Aorta (tissue), 5 donors: ENCODE measurements around the gene SETD4. TPM values are rescaled to one million over a fixed set of nuclear protein-coding genes. Genes with fewer than 3 reads are reported as not detected.

Experiments
- ATAC-seq: fragments of 200-7000 bp; cut with Tn5 transposase; one replicate; pipeline ENCODE4 v1.9.1; 2022; ENCODE audit warnings: moderate library complexity; ENCODE audit not compliant: low FRiP score
- DNase-seq, 2 donors: peaks; one replicate each; pipeline ENCODE4 v3.0.0-alpha.2; 2020
- H3K27ac ChIP-seq, 2 donors: one replicate each; pipeline ENCODE4 v1.5.1; 2013; ENCODE audit warnings: low read length in 2 of 2, mild to moderate bottlenecking in 2 of 2, moderate library complexity in 2 of 2, control low read depth in 1 of 2, inconsistent platforms in 1 of 2, low read depth in 1 of 2
- H3K27me3 ChIP-seq, 2 donors: one replicate each; pipeline ENCODE4 v1.6.1; 2013; ENCODE audit warnings: control low read depth in 1 of 2, low read length in 1 of 2, mild to moderate bottlenecking in 1 of 2, moderate library complexity in 1 of 2; ENCODE audit not compliant: insufficient read depth in 2 of 2, control insufficient read depth in 1 of 2
- H3K36me3 ChIP-seq, 2 donors: one replicate each; pipeline ENCODE4 v1.6.1; 2013; ENCODE audit warnings: control low read depth in 1 of 2, low read length in 1 of 2, mild to moderate bottlenecking in 1 of 2; ENCODE audit not compliant: insufficient read depth in 2 of 2, control insufficient read depth in 1 of 2
- H3K4me1 ChIP-seq, 2 donors: one replicate each; pipeline ENCODE4 v1.6.1; 2013; ENCODE audit warnings: low read length in 2 of 2, control low read depth in 1 of 2, mild to moderate bottlenecking in 1 of 2, moderate library complexity in 1 of 2; ENCODE audit not compliant: insufficient read depth in 2 of 2, control insufficient read depth in 1 of 2
- H3K4me3 ChIP-seq, 2 donors: one replicate each; pipeline ENCODE4 v1.5.1; 2013; ENCODE audit warnings: low read length in 2 of 2, control low read depth in 1 of 2, mild to moderate bottlenecking in 1 of 2
- H3K9me3 ChIP-seq: one replicate; pipeline ENCODE4 v1.6.1; 2013; ENCODE audit warnings: mild to moderate bottlenecking, low read length; ENCODE audit not compliant: control insufficient read depth
- WGBS, 2 donors: extraction: QIAGEN DNeasy Blood & Tissue Kit; methylation state at CpG; one replicate each; pipeline ENCODE4 v1.1.7; 2013; 5-methylcytosine and 5-hydroxymethylcytosine counted together
- intact Hi-C, 2 donors: fragments of 100-400 bp; cut with DNase I; formaldehyde crosslinking; loops; one replicate each; pipeline versions ENCODE4 v1.14.2 to v1.15.0; 2022
- polyA plus RNA-seq, 2 donors: library from polyadenylated mRNA; stranded (reverse); fragments of 200-250 nt; gene quantifications; one replicate each; pipeline ENCODE4 v1.2.3, GENCODE V29; 2013
- total RNA-seq, 2 donors: library from RNA; stranded (reverse); fragmentation: NEBNext Ultra II Directional; extraction: Animal tissue kit (Norgen Biotek cat#: 25700); gene quantifications; one replicate each; pipeline ENCODE4 v1.2.1, GENCODE V29; 2021
- donor health status: healthy with polysubstance abuse.
- donor health status: Bipolar disorder and iron deficiency.
- donor health status: DM: no; HTN: no; CAD: no.
- donor health status: DM: no; HTN: no; CAD: no.
- donor health status: DM: yes; HTN: yes; CAD: no.

The SETD4 gene
- total and polyA plus RNA-seq, 4 donors, result 14.8 to 22.5 (median 18.5) TPM

DNA sequence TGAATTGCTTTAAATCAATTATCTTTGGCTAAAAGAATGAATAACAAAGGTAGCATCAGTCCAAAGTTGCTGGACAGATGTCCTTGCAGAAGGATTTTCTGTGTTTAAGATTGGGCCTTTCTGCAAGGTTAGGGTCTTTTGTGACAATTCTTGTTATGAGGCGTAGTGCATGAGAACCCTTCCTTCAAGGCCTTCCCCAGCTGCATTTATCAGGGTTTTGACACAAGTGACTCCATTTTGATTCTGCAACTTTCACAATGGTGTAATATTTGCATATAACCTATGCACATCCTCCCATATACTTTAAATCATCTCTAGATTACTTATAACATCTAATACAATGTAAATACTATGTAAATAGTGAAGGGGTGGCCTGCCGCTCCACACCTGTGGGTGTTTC, 1.1 kb upstream of the SETD4 start:
- no peak for ATAC-seq
- Histone ChIP-seq H3K4me1 (no peaks in the 10 kb centered on the region), H3K27me3 (no peaks in the 10 kb centered on the region), H3K27ac (no peak overlapping the region), H3K9me3 (no peaks in the 10 kb centered on the region), H3K36me3 (no peaks in the 10 kb centered on the region), H3K4me3 (no peak overlapping the region)
- no peak for DNase-seq
- intact Hi-C loops, result loop anchor here in 1 of 2 donors (5.0 kb wide), 1 partner anchor 51 kb away; no protein-coding TSS in a partner anchor
- 97 to 98% methylated on average over 2 of the region's 2 CpGs for WGBS, 2 donors

GRCh38 chr21:36059823-36060158, 535 bp downstream of the SETD4 start:
- WGBS, 2 donors, result 0 to 1% methylated on average over 34 of the region's 34 CpGs
- Histone ChIP-seq H3K27ac (peak overlapping the region in 1 of 2 donors; percentile 22), H3K36me3 (peaks cover 0 to 5% of the 10 kb centered on the region in 2 donors), H3K27me3 (no peaks in the 10 kb centered on the region), H3K4me3 (peak overlapping the region; percentile 38 to 72), H3K9me3 (no peaks in the 10 kb centered on the region), H3K4me1 (no peaks in the 10 kb centered on the region)
- intact Hi-C loops, result loop anchor here in 1 of 2 donors (5.0 kb wide), 1 partner anchor 53 kb away; no protein-coding TSS in a partner anchor
- DNase-seq (peak; percentile 66 to 83), ATAC-seq (peak; percentile 75)

GRCh38 chr21:36055551-36055950, 4.8 kb downstream of the SETD4 start:
- no peaks in the 10 kb centered on the region for H3K27me3 ChIP-seq
- no peaks in the 10 kb centered on the region for H3K9me3 ChIP-seq
- no peak overlapping the region for H3K4me3 ChIP-seq
- no peak overlapping the region for H3K27ac ChIP-seq
- ATAC-seq (no peak), DNase-seq (no peak)
- 86 to 94% methylated on average over 3 of the region's 3 CpGs for whole genome bisulfite sequencing, 2 donors
- intact Hi-C loops, result no loop called here
- peaks cover 0 to 11% of the 10 kb centered on the region in 2 donors for H3K36me3 ChIP-seq
- no peaks in the 10 kb centered on the region for H3K4me1 ChIP-seq

DNA sequence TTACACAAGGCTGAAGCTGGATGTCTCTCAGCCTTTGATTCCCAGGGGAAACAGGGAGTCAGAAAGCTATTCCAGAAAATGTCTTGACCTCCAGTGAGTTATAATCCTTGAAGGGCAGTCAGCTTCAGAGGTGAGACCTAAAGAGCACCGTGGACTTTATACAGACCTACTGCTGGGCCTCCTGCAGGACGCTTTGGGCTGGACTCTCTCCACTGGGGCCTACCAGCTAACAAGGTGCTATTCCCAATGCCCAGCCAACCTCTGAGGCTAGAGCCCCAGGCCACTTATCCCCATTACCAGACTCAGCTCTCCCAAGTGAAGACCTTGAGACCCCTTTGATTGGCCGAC, 6.6 kb downstream of the SETD4 start:
- Histone ChIP-seq H3K4me3 (no peak overlapping the region), H3K4me1 (no peaks in the 10 kb centered on the region), H3K36me3 (peaks cover 3 to 12% of the 10 kb centered on the region in 2 donors), H3K27ac (no peak overlapping the region), H3K9me3 (no peaks in the 10 kb centered on the region), H3K27me3 (no peaks in the 10 kb centered on the region)
- 90 to 98% methylated on average over 3 of the region's 3 CpGs for WGBS, 2 donors
- ATAC-seq (no peak), DNase-seq (no peak)
- intact Hi-C loops, result no loop called here

- peaks cover 3 to 14% of the 10 kb centered on the region in 2 donors for H3K36me3 ChIP-seq
- H3K27ac ChIP-seq, result no peak overlapping the region
- no peak overlapping the region for H3K4me3 ChIP-seq
- H3K27me3 ChIP-seq, result no peaks in the 10 kb centered on the region
- no peak for DNase-seq
- WGBS, 2 donors, result 86 to 89% methylated on average over 10 of the region's 10 CpGs
- intact Hi-C loops, result no loop called here
- H3K4me1 ChIP-seq, result no peaks in the 10 kb centered on the region
- ATAC-seq, result no peak
- H3K9me3 ChIP-seq, result no peaks in the 10 kb centered on the region
Observed at GRCh38 chr21:36052860-36053714, 7.2 kb downstream of the SETD4 start.

GRCh38 chr21:36048357-36048756, 12.0 kb downstream of the SETD4 start:
- DNase-seq, result no peak
- Histone ChIP-seq H3K4me1 (no peaks in the 10 kb centered on the region), H3K9me3 (no peaks in the 10 kb centered on the region), H3K4me3 (no peak overlapping the region), H3K36me3 (peaks cover 6 to 11% of the 10 kb centered on the region in 2 donors), H3K27me3 (no peaks in the 10 kb centered on the region), H3K27ac (no peak overlapping the region)
- intact Hi-C loops, result no loop called here
- 94 to 97% methylated on average over 7 of the region's 7 CpGs for WGBS, 2 donors
- no peak for ATAC-seq

DNA sequence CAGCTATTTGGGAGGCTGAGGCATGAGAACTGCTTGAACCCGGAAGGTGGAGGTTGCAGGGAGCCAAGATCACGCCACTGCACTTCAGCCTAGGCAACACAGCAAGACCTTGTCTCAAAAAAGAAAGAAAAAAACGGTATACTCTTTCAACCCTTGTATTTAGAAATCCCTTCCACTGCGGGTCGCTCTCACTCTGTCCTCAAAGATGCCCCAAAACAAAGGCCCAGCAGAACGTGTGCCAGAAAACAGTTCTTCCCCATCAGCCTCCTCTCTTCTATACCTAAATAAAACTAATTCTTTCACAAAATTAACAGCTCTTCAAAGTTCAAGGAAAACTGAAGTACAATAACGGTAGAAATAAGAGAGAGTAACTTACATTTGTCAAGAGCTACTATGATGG, 13.2 kb downstream of the SETD4 start:
- ATAC-seq, result no peak
- H3K27me3 ChIP-seq, result no peaks in the 10 kb centered on the region
- intact Hi-C loops, result no loop called here
- no peak overlapping the region for H3K27ac ChIP-seq
- H3K36me3 ChIP-seq, result peaks cover 6 to 9% of the 10 kb centered on the region in 2 donors
- WGBS, 2 donors, result 88 to 89% methylated on average over 7 of the region's 7 CpGs
- H3K9me3 ChIP-seq, result no peaks in the 10 kb centered on the region
- H3K4me3 ChIP-seq, result no peak overlapping the region
- DNase-seq, result no peak
- no peaks in the 10 kb centered on the region for H3K4me1 ChIP-seq

DNA sequence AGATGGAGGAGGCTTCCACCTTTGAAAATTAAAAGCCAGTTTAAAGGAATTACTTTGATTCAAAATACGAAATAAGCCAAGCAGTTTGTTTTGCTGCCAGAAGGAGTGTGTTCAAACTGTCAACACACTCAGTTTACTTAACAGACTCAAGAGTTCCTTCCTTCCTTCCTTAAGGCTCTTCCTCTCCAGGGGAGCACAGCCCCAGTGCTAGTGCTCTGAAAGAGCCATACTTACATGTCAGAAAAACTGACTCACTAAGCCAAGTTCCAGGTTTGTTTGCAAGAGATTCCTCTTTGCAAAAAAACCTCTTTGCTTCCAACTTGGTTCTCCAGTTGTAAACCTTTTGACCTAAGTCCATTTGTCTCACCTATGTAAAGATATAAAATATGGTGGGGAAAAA, 14.3 kb downstream of the SETD4 start:
- intact Hi-C loops, result no loop called here
- 81 to 86% methylated on average over 1 of the region's 1 CpG for WGBS, 2 donors

DNA sequence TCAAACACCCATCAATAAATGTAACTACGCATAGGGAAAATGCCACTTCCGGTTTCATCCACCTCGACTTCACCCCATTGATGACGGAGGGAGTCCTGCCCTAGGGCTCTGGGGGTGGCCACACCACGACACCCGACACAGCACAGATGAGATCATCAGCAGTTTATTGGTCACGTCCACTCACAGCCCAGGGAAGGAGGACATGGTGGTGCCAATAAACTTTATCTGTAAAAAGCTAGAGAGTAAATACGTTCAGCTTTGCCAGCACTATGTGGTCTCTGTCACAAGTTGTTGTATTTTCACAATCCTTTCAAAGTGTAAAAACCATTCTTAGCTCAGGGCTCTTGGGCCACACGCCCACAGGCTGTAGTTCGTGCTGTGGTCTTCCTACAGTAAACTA, 16.3 kb downstream of the SETD4 start:
- Histone ChIP-seq H3K27ac (no peak overlapping the region), H3K4me1 (no peaks in the 10 kb centered on the region), H3K27me3 (no peaks in the 10 kb centered on the region), H3K9me3 (no peaks in the 10 kb centered on the region), H3K36me3 (peaks cover 3 to 5% of the 10 kb centered on the region in 2 donors), H3K4me3 (no peak overlapping the region)
- no peak for ATAC-seq
- intact Hi-C loops, result no loop called here
- DNase-seq, result no peak
- WGBS, 2 donors, result 79 to 85% methylated on average over 10 of the region's 10 CpGs

More for the DNA sequence above, 14.3 kb downstream of the SETD4 start:
- Histone ChIP-seq H3K27ac (no peak overlapping the region), H3K36me3 (peaks cover 6 to 8% of the 10 kb centered on the region in 2 donors), H3K9me3 (no peaks in the 10 kb centered on the region), H3K4me3 (no peak overlapping the region), H3K4me1 (no peaks in the 10 kb centered on the region), H3K27me3 (no peaks in the 10 kb centered on the region)
- ATAC-seq (no peak), DNase-seq (no peak)
